ENCODE data around the gene HECW1.

DNA sequence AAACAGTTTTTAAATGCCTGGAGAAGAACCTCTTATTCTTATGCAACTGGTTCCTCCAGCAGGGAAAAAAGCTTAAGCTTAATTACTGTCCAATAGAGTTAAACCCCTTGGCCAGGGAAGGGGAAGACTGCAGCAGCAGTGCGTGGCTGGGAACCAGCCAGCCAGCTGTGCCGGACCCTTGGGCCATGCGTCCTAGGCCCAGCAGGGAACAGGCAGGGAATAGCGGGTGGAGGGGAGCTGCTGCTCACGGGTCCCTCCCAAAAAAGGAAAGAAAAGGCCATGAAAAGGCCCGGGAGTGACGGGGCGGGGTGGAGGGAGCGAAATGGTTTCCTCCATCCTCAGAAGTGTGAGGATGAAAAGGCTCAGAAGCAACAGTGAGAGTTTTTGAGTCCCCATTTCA, 35.2 kb upstream of the HECW1 start:
- TF ChIP-seq EZH2 (conservative IDR thresholded peaks at IDR 0.05; ENCODE audit: low read depth, low read length) (no peak), ZNF350 (CRISPR knock-in tag; IDR thresholded peaks at IDR 0.05; ENCODE audit: borderline replicate concordance, low read depth) (no peak), SP5 (CRISPR knock-in tag; IDR thresholded peaks at IDR 0.05; ENCODE audit: borderline replicate concordance, low read depth) (no peak), POLR2A (IDR thresholded peaks at IDR 0.05; ENCODE audit: insufficient read depth in 1 of 2, low read depth in 2 of 2, low read length in 2 of 2) (no peak)
- TF ChIP-seq, protein P1, sequence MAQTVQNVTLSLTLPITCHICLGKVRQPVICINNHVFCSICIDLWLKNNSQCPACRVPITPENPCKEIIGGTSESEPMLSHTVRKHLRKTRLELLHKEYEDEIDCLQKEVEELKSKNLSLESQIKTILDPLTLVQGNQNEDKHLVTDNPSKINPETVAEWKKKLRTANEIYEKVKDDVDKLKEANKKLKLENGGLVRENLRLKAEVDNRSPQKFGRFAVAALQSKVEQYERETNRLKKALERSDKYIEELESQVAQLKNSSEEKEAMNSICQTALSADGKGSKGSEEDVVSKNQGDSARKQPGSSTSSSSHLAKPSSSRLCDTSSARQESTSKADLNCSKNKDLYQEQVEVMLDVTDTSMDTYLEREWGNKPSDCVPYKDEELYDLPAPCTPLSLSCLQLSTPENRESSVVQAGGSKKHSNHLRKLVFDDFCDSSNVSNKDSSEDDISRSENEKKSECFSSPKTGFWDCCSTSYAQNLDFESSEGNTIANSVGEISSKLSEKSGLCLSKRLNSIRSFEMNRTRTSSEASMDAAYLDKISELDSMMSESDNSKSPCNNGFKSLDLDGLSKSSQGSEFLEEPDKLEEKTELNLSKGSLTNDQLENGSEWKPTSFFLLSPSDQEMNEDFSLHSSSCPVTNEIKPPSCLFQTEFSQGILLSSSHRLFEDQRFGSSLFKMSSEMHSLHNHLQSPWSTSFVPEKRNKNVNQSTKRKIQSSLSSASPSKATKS (CRISPR knock-in tag; IDR thresholded peaks at IDR 0.05) = no peak

Measured in HepG2 (cell line).